Hair follicular keratinocyte (primary cell): ENCODE data around the gene DVL3. TPM values are rescaled to one million over a fixed set of nuclear protein-coding genes. Genes with fewer than 3 reads are reported as not detected.

Experiments
- total RNA-seq: library from RNA; depleted of rRNA; stranded (reverse); fragments of >200 nt; gene quantifications from 2 replicates; pipeline ENCODE4 v1.2.3, GENCODE V29; 2015

DVL3 gene
- total RNA-seq, result 24.0 and 24.9 TPM in 2 replicates

GRCh38 chr3:184154885-184155643 lies at the start of gene DVL3:
Gene DVL3, plus strand, starts transcription at chr3:184155377. Its CDS starts 259 bp downstream, at chr3:184155636.

GRCh38 chr3:184135149-184135910 lies 19.8 kb upstream of the DVL3 start, which contains the start of gene EIF2B5:
Gene EIF2B5, plus strand, starts transcription at chr3:184135358. Its CDS starts 28 bp downstream, at chr3:184135386.

GRCh38 chr3:184174646-184175492 lies 19.7 kb downstream of the DVL3 start, which contains the start of gene AP2M1:
Gene AP2M1, plus strand, starts transcription at chr3:184174855. Its CDS starts 2,139 bp downstream, at chr3:184176994.

GRCh38 chr3:184186184-184186901 lies 31.2 kb downstream of the DVL3 start, which contains the start of gene ABCF3:
Gene ABCF3, plus strand, starts transcription at chr3:184186199. Its CDS starts 9 bp downstream, at chr3:184186208.

Other genes with a start within 250 kb of the DVL3 start
- gene ABCC5, start 137.5 kb upstream of the DVL3 start, total RNA-seq, result 7.3 and 7.5 TPM in 2 replicates
- gene HTR3D, start 123.6 kb upstream of the DVL3 start, total RNA-seq, result not detected in 2 replicates
- gene HTR3C, start 102.3 kb upstream of the DVL3 start, total RNA-seq, result not detected in 2 replicates
- gene HTR3E, start 58.3 kb upstream of the DVL3 start, total RNA-seq, result not detected in 2 replicates
- gene EIF2B5, start 20.0 kb upstream of the DVL3 start, total RNA-seq, result 26.1 and 38.0 TPM in 2 replicates
- 241 and 285 TPM in 2 replicates for gene AP2M1, start 19.5 kb downstream of the DVL3 start, total RNA-seq
- 29.8 and 41.6 TPM in 2 replicates for gene ABCF3, start 30.8 kb downstream of the DVL3 start, total RNA-seq
- not detected in 2 replicates for gene VWA5B2, start 74.2 kb downstream of the DVL3 start, total RNA-seq
- gene ALG3, start 93.6 kb downstream of the DVL3 start, total RNA-seq, result 78.9 and 108 TPM in 2 replicates
- gene EEF1AKMT4, start 94.3 kb downstream of the DVL3 start, total RNA-seq, result 12.5 and 18.3 TPM in 2 replicates
- gene CAMK2N2, start 106.2 kb downstream of the DVL3 start, total RNA-seq, result 1.2 and 1.4 TPM in 2 replicates
- gene ECE2, start 120.6 kb downstream of the DVL3 start, total RNA-seq, result not detected in 2 replicates
- 672 and 923 TPM in 2 replicates for gene PSMD2, start 143.9 kb downstream of the DVL3 start, total RNA-seq
- 319 and 487 TPM in 2 replicates for gene EIF4G1, start 159.2 kb downstream of the DVL3 start, total RNA-seq
- 23.0 and 30.1 TPM in 2 replicates for gene FAM131A, start 182.2 kb downstream of the DVL3 start, total RNA-seq
- gene CLCN2, start 206.2 kb downstream of the DVL3 start, total RNA-seq, result 3.1 and 3.6 TPM in 2 replicates
- gene POLR2H, start 206.3 kb downstream of the DVL3 start, total RNA-seq, result 83.7 and 161 TPM in 2 replicates
- gene THPO, start 222.8 kb downstream of the DVL3 start, total RNA-seq, result not detected in 2 replicates
- gene CHRD, start 224.7 kb downstream of the DVL3 start, total RNA-seq, result not detected in 2 replicates